Heart right ventricle (tissue), 16 donors: ENCODE data around the gene KLHL25. TPM values are rescaled to one million over a fixed set of nuclear protein-coding genes. Genes with fewer than 3 reads are reported as not detected.
A peak's percentile ranks its signal among the peaks of the same experiment; 100 is the strongest.

Experiments
- ATAC-seq, 8 donors: fragments of 200-7000 bp; cut with Tn5 transposase; one replicate each; pipeline ENCODE4 v1.9.1; 2020; ENCODE audit warnings: mild to moderate bottlenecking in 8 of 8, moderate library complexity in 8 of 8, moderate number of reproducible peaks in 1 of 8
- DNase-seq, 2 donors: peaks; one replicate each; pipeline ENCODE4 v3.0.0-alpha.2; 2020
- H3K27ac ChIP-seq, 10 donors: fragments of 200-600 bp; sonication (generic) in 2 of 10; one replicate each; pipeline versions ENCODE4 v1.5.0 to v1.8.0; 2020 to 2022; ENCODE audit warnings: mild to moderate bottlenecking in 3 of 10
- H3K27me3 ChIP-seq, 7 donors: fragments of 200-600 bp; one replicate each; pipeline ENCODE4 v1.8.0; 2021 to 2022; ENCODE audit warnings: mild to moderate bottlenecking in 2 of 7
- H3K36me3 ChIP-seq, 9 donors: fragments of 200-600 bp; sonication (generic) in 1 of 9; one replicate each; pipeline versions ENCODE4 v1.5.0 to v1.8.0; 2020 to 2022; ENCODE audit warnings: mild to moderate bottlenecking in 2 of 9
- H3K4me1 ChIP-seq, 9 donors: fragments of 200-600 bp; sonication (generic) in 1 of 9; one replicate each; pipeline versions ENCODE4 v1.5.0 to v1.8.0; 2020 to 2022; ENCODE audit warnings: mild to moderate bottlenecking in 4 of 9
- H3K4me3 ChIP-seq, 10 donors: fragments of 200-600 bp; sonication (generic) in 2 of 10; one replicate each; pipeline versions ENCODE4 v1.5.0 to v1.8.0; 2020 to 2022; ENCODE audit warnings: mild to moderate bottlenecking in 7 of 10, moderate library complexity in 2 of 10
- H3K9me3 ChIP-seq, 11 donors: fragments of 200-600 bp in 10 of 11; sonication (generic) in 2 of 11; one replicate each; pipeline versions ENCODE4 v1.5.0 to v1.8.0; 2013 to 2022; ENCODE audit warnings: mild to moderate bottlenecking in 2 of 11, control low read depth in 1 of 11, moderate library complexity in 1 of 11
- WGBS, 2 donors: extraction: QIAGEN DNeasy Blood & Tissue Kit; methylation state at CpG; one replicate each; pipeline ENCODE4 v1.1.7; 2013; ENCODE audit warnings: inconsistent platforms in 1 of 2; 5-methylcytosine and 5-hydroxymethylcytosine counted together
- intact Hi-C, 10 donors: fragments of 100-400 bp; cut with DNase I; formaldehyde crosslinking; loops; one replicate each; pipeline versions ENCODE4 v1.11.1 to v1.14.2; 2022
- polyA plus RNA-seq, 2 donors: library from polyadenylated mRNA; stranded (reverse); fragments of 200-250 nt; gene quantifications; one replicate each; pipeline ENCODE4 v1.2.3, GENCODE V29; 2013
- total RNA-seq, 10 donors: library from RNA; stranded (reverse); fragmentation: NEBNext Ultra II Directional in 3 of 10; extraction: Animal tissue kit (Norgen Biotek cat#: 25700) in 3 of 10; gene quantifications; one replicate each; pipeline versions ENCODE4 v1.2.1 to v1.2.4, GENCODE V29; 2021 to 2023
- TF ChIP-seq, protein P1 (sequence below), 9 donors: fragments of 200-600 bp; sonication (generic) in 2 of 9; IDR thresholded peaks; one replicate each; pipeline versions ENCODE4 v1.5.0 to v1.8.0; 2021 to 2022; ENCODE audit warnings: antibody characterized with exemption in 9 of 9, mild to moderate bottlenecking in 5 of 9, moderate library complexity in 1 of 9
- donor health status: Arrhythmogenic right ventricular cardiomyopathy.
- donor health status: ischemic (EF 13 %, LVEDD 7.1; RV severe dilation, severe dysfunction).
- donor health status: healthy with polysubstance abuse.
- donor health status: DM: no; HTN: yes; CAD: no.
- donor health status: DM: no; HTN: no; CAD: no.
- donor health status: ischemic (EF 25% LVEDD 6.9; RV normal size, moderate dysfunction).
- donor health status: ischemic (EF 25% LVEDD 5.7; RV mildly dilated, moderate dysfunction).
- donor health status: healthy.
- donor health status: DM: yes; HTN: yes; CAD: no.
- donor health status: Ischemic cardiomyopathy.
- donor health status: ischemic (EF 35%, LVEDD 5.7; RV mildly dilated, moderate dysfunction).
- donor health status: nonischemic (EF 11% LVEDD 7.7; RV severe dilation, severe dysfunction).
- donor health status: DM: yes; HTN: yes; CAD: no.
- donor health status: PGD.
- donor health status: ischemic (EF 29% LVEDD 5.4; RV normal size, mild dysfunction).
- donor health status: nonischemic (EF 23%, LVEDD 6.1; RV moderate dilation, normal function).

KLHL25 gene
- total and polyA plus RNA-seq, 12 donors, result 1.9 to 9.2 (median 3.2) TPM

DNA sequence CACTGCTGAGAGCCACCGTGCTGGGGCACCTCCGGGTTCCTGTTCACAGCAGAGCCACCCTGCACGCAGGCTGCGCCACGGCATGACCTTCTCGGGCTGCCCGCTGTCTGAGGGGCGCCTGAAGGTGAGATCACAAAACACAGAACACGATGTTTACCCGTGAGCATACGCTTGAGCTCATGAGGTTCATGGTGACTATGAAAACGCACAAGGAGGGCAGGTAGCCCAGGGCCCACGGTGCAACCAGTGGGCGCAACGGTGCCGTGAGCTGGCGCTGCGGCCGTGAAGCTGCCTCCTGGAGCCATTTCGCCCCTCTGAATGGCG, 36.1 kb downstream of the KLHL25 start:
- TF ChIP-seq, protein P1, sequence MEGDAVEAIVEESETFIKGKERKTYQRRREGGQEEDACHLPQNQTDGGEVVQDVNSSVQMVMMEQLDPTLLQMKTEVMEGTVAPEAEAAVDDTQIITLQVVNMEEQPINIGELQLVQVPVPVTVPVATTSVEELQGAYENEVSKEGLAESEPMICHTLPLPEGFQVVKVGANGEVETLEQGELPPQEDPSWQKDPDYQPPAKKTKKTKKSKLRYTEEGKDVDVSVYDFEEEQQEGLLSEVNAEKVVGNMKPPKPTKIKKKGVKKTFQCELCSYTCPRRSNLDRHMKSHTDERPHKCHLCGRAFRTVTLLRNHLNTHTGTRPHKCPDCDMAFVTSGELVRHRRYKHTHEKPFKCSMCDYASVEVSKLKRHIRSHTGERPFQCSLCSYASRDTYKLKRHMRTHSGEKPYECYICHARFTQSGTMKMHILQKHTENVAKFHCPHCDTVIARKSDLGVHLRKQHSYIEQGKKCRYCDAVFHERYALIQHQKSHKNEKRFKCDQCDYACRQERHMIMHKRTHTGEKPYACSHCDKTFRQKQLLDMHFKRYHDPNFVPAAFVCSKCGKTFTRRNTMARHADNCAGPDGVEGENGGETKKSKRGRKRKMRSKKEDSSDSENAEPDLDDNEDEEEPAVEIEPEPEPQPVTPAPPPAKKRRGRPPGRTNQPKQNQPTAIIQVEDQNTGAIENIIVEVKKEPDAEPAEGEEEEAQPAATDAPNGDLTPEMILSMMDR (IDR thresholded peaks at IDR 0.05), result no peak
- WGBS, 2 donors, result 96 to 97% methylated on average over 21 of the region's 21 CpGs
- peaks cover 17 to 87% (median 52%) of the 10 kb centered on the region in 9 donors for H3K4me1 ChIP-seq
- DNase-seq (no peak), ATAC-seq (no peak)
- no peaks in the 10 kb centered on the region for H3K9me3 ChIP-seq
- H3K36me3 ChIP-seq, result peaks cover 0 to 6% (median 0%) of the 10 kb centered on the region in 9 donors
- no peak overlapping the region for H3K4me3 ChIP-seq
- intact Hi-C loops, result loop anchor here in 1 of 10 donors (5.0 kb wide), 1 partner anchor 79 kb away; no protein-coding TSS in a partner anchor
- no peaks in the 10 kb centered on the region for H3K27me3 ChIP-seq
- no peak overlapping the region for H3K27ac ChIP-seq

DNA sequence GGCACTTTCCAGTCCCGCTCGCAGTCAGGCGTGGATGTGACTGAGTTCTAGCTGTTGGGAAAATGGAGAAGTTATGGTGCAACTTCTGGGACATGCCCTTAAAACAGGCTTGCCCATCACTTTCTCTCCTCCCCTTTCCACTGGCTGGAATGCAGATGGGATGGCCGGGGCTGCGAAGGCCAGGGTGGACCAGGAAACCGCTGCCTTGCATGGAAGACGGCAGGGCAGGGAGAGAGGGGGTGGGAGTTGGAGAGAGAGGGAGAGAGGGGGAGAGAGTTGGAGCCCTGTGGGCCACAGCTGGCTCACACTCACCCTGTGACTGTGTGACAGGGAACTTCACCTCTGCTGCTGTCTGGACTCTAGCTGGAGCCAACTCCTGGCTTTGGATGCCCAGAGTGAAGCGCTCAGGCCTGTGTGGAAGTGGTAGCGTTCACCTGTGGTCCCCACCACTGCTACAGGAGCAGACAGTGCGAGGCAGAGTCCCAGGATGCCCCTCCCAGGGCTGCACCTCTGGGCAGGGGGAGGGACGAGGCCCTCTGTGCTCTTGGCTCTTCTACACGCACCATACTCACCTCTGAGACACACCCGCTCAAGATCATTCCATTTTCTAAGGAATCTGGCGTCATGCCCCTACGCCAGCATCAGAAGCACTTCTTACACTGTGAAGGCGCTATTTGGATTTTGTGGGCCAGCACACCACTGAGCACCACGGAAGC, 36.6 kb downstream of the KLHL25 start:
- Histone ChIP-seq H3K4me3 (no peak overlapping the region), H3K9me3 (no peaks in the 10 kb centered on the region), H3K36me3 (peaks cover 0 to 6% (median 0%) of the 10 kb centered on the region in 9 donors), H3K27me3 (no peaks in the 10 kb centered on the region), H3K4me1 (peaks cover 12 to 82% (median 47%) of the 10 kb centered on the region in 9 donors), H3K27ac (peak overlapping the region in 3 of 10 donors; percentile 15 to 52 (median 32))
- TF ChIP-seq, protein P1 (IDR thresholded peaks at IDR 0.05), result no peak
- DNase-seq (no peak), ATAC-seq (peak in 4 of 8 donors; percentile 1 to 11 (median 4))
- intact Hi-C loops, result loop anchor here in 1 of 10 donors (5.0 kb wide), 1 partner anchor 79 kb away; no protein-coding TSS in a partner anchor
- 72 to 79% methylated on average over 17 of the region's 17 CpGs for WGBS, 2 donors

DNA sequence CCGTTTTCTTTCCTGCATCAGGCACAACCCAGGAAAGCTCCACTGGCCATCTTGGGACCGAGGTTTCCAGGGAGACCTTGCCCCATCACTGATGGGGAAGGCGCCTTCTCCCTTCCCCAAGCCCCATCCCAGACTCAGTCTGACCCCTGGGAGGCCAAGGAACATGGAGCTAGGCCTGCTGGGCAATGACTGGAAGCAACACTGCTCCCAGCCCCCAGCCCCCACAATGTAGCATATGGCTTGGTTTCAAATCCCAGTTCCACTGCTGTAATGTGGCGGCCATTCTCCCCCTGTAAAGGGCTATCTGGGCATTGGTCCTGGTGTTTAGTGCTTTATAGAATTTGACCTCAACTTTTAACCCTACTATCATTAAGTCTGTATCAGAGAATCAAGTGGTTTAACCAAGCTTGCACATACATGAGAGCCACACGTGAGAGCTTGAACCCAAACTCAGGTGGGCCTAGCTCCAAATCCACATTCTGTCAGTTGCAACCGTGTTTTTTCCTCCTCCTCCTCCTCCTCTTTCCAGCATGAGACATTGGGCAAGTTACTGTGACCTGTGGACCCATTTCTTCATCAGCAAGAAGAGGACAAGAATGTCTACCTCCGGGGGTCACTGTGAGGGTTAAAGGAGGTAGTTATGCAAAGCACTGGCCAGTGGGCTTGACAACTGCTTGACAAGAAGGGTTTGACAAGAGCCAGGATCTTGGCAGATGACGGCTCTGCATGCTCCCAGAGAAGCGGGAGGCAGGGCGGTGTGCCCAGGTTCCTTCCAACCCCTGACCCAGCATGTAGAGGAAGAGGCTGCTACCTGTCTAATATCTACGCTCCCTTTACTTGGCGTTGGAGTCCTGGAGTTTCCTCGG, 37.4 kb downstream of the KLHL25 start:
- ATAC-seq (peak in 7 of 8 donors; percentile 8 to 67 (median 41)), DNase-seq (peak; percentile 55 to 57)
- Histone ChIP-seq H3K36me3 (peaks cover 0 to 6% (median 0%) of the 10 kb centered on the region in 9 donors), H3K4me3 (no peak overlapping the region), H3K4me1 (peaks cover 11 to 80% (median 39%) of the 10 kb centered on the region in 9 donors), H3K9me3 (no peaks in the 10 kb centered on the region), H3K27ac (peak overlapping the region in 3 of 10 donors; percentile 15 to 52 (median 32)), H3K27me3 (no peaks in the 10 kb centered on the region)
- TF ChIP-seq, protein P1 (IDR thresholded peaks at IDR 0.05), result no peak
- 61 to 74% methylated on average over 13 of the region's 13 CpGs for WGBS, 2 donors
- intact Hi-C loops, result loop anchor here in 1 of 10 donors (5.0 kb wide), 1 partner anchor 80 kb away; no protein-coding TSS in a partner anchor

DNA sequence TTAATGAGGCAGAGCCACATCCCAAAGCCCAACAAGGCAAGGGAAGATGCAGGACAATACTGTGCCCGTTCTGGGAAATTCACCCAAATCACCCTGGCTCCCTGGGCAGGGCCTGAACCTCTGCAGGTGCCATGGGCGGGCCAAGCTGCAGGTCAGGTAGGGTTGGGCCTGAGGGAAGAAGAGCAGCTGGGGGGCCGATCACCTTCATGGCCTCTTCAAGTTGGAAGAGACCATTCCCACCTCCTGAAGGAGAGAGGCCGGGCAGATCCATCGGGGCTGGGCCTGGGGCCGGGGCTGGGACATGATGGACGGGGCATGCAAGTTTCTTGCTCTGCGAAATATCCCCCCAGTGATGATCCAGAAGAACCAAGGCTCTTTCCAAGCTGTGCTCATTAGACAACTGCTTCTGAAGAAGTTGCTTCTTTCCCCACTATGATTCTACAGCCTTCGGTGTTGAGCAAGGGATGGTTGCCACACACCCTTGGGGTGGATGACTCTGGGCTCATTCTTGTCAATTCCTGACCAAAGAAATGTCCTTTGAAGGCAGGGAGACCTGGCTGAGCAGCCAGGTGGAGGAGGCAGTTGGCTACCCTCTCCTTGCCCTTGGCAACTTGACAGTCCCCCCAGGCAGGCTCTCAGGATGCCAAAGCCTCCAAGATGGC, 38.2 kb downstream of the KLHL25 start:
- ATAC-seq, result no peak
- H3K27me3 ChIP-seq, result no peaks in the 10 kb centered on the region
- peaks cover 0 to 6% (median 0%) of the 10 kb centered on the region in 9 donors for H3K36me3 ChIP-seq
- TF ChIP-seq, protein P1 (IDR thresholded peaks at IDR 0.05), result no peak
- no peak overlapping the region for H3K4me3 ChIP-seq
- H3K27ac ChIP-seq, result no peak overlapping the region
- WGBS, 2 donors, result 92% methylated on average over 9 of the region's 9 CpGs
- H3K9me3 ChIP-seq, result no peaks in the 10 kb centered on the region
- no peak for DNase-seq
- intact Hi-C loops, result loop anchor here in 1 of 10 donors (5.0 kb wide), 1 partner anchor 81 kb away; no protein-coding TSS in a partner anchor
- H3K4me1 ChIP-seq, result peaks cover 11 to 80% (median 38%) of the 10 kb centered on the region in 9 donors
